HEK293T (cell line): ENCODE results near the gene DNMT1.
A peak's percentile ranks its signal among the peaks of the same experiment; 100 is the strongest.

Experiments
- CTCF ChIA-PET: fragments of 350-600 bp; formaldehyde crosslinking; extraction: SDS; loops from one replicate; lab custom pipeline; 2021; ENCODE audit warnings: antibody characterized with exemption, inconsistent platforms; lab: Yijun Ruan, JAX
- POLR2A ChIA-PET: fragments of 350-600 bp; formaldehyde crosslinking; extraction: SDS; loops from one replicate; lab custom pipeline; 2020; ENCODE audit warnings: antibody characterized with exemption, inconsistent platforms; lab: Yijun Ruan, JAX
- DNase-seq: peaks from one replicate; pipeline ENCODE4 v3.0.0; 2012; ENCODE audit warnings: mixed read lengths; ENCODE audit errors: extremely low spot score
- ARNT ChIP-seq: fragments of 450-650 bp; IDR thresholded peaks from 2 replicates; pipeline ENCODE4 v1.6.1; 2017; ENCODE audit warnings: mild to moderate bottlenecking
- BHLHE40 ChIP-seq: fragments of 450-650 bp; IDR thresholded peaks from 2 replicates; pipeline ENCODE4 v1.6.1; 2016; ENCODE audit warnings: mild to moderate bottlenecking, moderate library complexity, borderline replicate concordance
- CTBP1 ChIP-seq: fragments of 450-650 bp; IDR thresholded peaks from 2 replicates; pipeline ENCODE4 v1.6.1; 2016; ENCODE audit warnings: borderline replicate concordance
- ELF4 ChIP-seq: fragments of 450-650 bp; IDR thresholded peaks from 2 replicates; pipeline ENCODE4 v1.6.1; 2017; ENCODE audit warnings: antibody characterized with exemption
- FOXA1 ChIP-seq: fragments of 450-650 bp; IDR thresholded peaks from 2 replicates; pipeline ENCODE4 v1.6.1; 2016; ENCODE audit warnings: mild to moderate bottlenecking
- FOXK2 ChIP-seq: fragments of 450-650 bp; IDR thresholded peaks from 2 replicates; pipeline ENCODE4 v1.6.1; 2016; ENCODE audit warnings: mild to moderate bottlenecking
- FOXM1 ChIP-seq: fragments of 450-650 bp; IDR thresholded peaks from 2 replicates; pipeline ENCODE4 v1.6.1; 2017; ENCODE audit warnings: mild to moderate bottlenecking, borderline replicate concordance
- HDGF ChIP-seq: fragments of 450-650 bp; IDR thresholded peaks from 2 replicates; pipeline ENCODE4 v1.6.1; 2017; ENCODE audit warnings: antibody characterized with exemption, borderline replicate concordance
- L3MBTL2 ChIP-seq: fragments of 450-650 bp; conservative IDR thresholded peaks from 2 replicates; pipeline ENCODE4 v1.6.1; 2016; ENCODE audit warnings: mild to moderate bottlenecking
- LEF1 ChIP-seq: fragments of 450-650 bp; IDR thresholded peaks from 2 replicates; pipeline ENCODE4 v1.6.1; 2017; ENCODE audit warnings: mild to moderate bottlenecking, borderline replicate concordance
- NFRKB ChIP-seq: fragments of 450-650 bp; IDR thresholded peaks from 2 replicates; pipeline ENCODE4 v1.6.1; 2016; ENCODE audit warnings: mild to moderate bottlenecking, moderate library complexity
- SP1 ChIP-seq: fragments of 450-650 bp; IDR thresholded peaks from 2 replicates; pipeline ENCODE4 v1.6.1; 2017
- SUZ12 ChIP-seq: fragments of 450-650 bp; IDR thresholded peaks from 2 replicates; pipeline ENCODE4 v1.6.1; 2016; ENCODE audit warnings: mild to moderate bottlenecking
- TARDBP ChIP-seq: fragments of 450-650 bp; IDR thresholded peaks from 2 replicates; pipeline ENCODE4 v1.6.1; 2016
- ZNF384 ChIP-seq: fragments of 450-650 bp; IDR thresholded peaks from 2 replicates; pipeline ENCODE4 v1.6.1; 2016
- TF ChIP-seq, protein P1 (sequence below): fragments of 450-650 bp; IDR thresholded peaks from 2 replicates; pipeline ENCODE4 v1.6.1; 2016

DNMT1 gene

DNA sequence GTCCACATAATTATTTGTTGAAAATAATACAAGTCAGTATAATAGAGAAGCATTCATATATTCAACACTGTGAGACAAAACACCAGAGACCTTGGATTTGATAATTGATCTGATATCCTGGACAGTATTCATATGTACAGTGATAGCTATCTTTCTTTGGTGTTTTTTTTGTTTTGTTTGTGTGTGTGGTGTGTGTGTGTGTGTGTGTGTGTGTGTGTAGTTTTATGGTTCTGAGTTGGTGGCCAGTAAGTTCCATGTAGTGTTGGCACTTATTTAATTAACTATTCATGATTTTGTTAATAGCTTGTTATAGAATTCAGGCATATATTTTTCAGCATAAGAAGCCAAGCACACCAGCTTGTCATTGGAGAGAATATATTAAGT lies 90.6 kb downstream of the DNMT1 start:
- DNase-seq, result no peak
- ChIA-PET POLR2A (interaction anchor here (0.8 to 6.5 kb wide), 2 partner anchors 6 to 12 kb away, joined by 5 to 62 read pairs; no protein-coding TSS in a partner anchor), CTCF (interaction anchor here (0.6 kb wide), 1 partner anchor 9 kb away, joined by 3 read pairs; no protein-coding TSS in a partner anchor)
- TF ChIP-seq ELF4, result no peak
- TF ChIP-seq HDGF, result no peak
- TF ChIP-seq CTBP1, result no peak
- no peak for TF ChIP-seq BHLHE40
- no peak for TF ChIP-seq FOXM1
- no peak for TF ChIP-seq ZNF384
- no peak for TF ChIP-seq L3MBTL2
- TF ChIP-seq FOXK2, result no peak
- TF ChIP-seq, protein P1, sequence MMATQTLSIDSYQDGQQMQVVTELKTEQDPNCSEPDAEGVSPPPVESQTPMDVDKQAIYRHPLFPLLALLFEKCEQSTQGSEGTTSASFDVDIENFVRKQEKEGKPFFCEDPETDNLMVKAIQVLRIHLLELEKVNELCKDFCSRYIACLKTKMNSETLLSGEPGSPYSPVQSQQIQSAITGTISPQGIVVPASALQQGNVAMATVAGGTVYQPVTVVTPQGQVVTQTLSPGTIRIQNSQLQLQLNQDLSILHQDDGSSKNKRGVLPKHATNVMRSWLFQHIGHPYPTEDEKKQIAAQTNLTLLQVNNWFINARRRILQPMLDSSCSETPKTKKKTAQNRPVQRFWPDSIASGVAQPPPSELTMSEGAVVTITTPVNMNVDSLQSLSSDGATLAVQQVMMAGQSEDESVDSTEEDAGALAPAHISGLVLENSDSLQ, result no peak
- TF ChIP-seq TARDBP, result no peak
- no peak for TF ChIP-seq LEF1
- TF ChIP-seq SP1, result no peak

DNA sequence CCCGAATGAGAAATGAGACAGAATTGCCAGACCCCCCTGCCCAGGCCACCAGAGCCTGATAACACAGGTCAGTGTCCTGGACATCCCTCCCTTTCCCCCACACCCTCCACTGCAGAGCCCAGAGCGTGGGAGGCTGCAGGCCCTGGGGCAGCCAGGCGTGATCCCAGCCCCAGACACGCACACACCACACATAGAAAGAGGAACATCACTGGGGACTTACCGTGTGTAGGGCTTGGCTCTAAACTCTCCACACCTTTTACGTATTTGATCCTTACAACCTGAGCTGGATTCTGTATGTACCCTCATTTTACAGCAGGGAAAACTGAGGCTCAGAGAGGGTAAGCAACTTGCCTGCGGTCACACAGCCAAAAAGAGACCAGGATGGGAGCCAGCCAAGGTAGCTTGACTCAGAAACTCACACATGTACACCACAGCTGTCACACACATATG lies 91.9 kb downstream of the DNMT1 start:
- ChIA-PET POLR2A (no interaction called here), CTCF (interaction anchor here (1.0 kb wide), 1 partner anchor 11 kb away, joined by 3 read pairs; no protein-coding TSS in a partner anchor)
- no peak for DNase-seq
- no peak for TF ChIP-seq TARDBP
- TF ChIP-seq SP1, result no peak
- no peak for TF ChIP-seq NFRKB
- TF ChIP-seq ELF4, result no peak
- no peak for TF ChIP-seq L3MBTL2
- TF ChIP-seq BHLHE40, result no peak
- no peak for TF ChIP-seq FOXM1
- TF ChIP-seq CTBP1, result no peak
- TF ChIP-seq, protein P1, result no peak
- no peak for TF ChIP-seq ARNT
- no peak for TF ChIP-seq HDGF

DNA sequence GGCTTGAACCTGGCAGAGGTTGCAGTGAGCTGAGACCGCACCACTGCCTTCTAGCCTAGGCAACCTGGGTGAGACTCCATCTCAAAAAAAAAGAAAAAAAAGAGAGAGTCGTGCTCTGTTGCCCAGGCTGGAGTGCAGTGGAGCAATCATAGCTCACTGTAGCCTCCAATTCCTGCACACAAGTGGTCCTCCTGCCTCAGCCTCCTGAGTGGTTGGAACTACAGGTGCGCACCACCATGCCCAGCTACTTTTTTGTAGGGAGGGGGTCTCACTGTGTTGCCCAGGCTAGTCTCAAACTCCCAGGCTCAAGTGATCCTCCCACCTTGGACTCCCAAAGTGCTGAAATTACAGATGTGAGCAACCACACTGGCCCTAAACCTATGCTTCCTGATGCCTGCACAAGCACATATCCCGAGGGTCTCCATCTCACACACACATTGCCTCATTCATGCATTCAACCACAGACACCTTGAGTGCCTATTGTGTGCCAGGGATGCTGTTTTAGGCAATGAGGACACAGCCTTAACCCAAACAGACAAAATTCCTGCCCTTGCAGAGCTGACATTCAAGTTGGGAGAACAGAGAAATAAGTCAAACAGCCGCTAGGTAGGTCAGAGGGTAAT lies 94.5 kb downstream of the DNMT1 start:
- ChIA-PET POLR2A (interaction anchor here (4.4 kb wide), 1 partner anchor 7 kb away, joined by 62 read pairs; the partner anchor contains the start of gene PPAN), CTCF (no interaction called here)
- TF ChIP-seq ARNT, result no peak
- no peak for TF ChIP-seq NFRKB
- TF ChIP-seq FOXA1, result no peak
- DNase-seq, result no peak

DNA sequence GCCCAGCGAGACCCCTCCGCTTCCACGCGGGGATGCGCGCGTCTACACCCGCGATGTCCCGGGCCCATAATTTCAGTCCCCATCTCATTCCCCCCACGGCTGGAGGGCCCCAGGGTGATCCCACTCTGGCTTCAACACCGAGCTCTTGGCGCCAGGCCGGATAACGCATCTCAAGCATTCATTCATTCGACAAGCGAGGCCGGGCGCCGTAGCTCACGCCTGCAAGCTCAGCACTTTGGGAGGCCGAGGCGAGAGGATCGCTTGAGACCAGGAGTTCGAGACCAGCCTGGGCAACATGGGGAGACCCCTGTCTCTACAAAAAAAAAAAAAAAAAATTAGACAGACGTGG lies 98.2 kb downstream of the DNMT1 start:
- DNase-seq, result no peak
- ChIA-PET POLR2A (interaction anchor here (0.8 to 4.4 kb wide), 9 partner anchors 10 to 164 kb away, joined by 3 to 62 read pairs (median 4); partner anchors contain the start of genes EIF3G, P2RY11 and PPAN), CTCF (interaction anchor here (0.5 to 1.4 kb wide), 5 partner anchors 17 to 166 kb away, joined by 3 to 6 read pairs (median 5); no protein-coding TSS in a partner anchor)
- no peak for TF ChIP-seq SP1
- peak; percentile 60 for TF ChIP-seq L3MBTL2
- TF ChIP-seq, protein P1, result no peak
- TF ChIP-seq ZNF384, result 0 out of 2 replicates have a peak, but pooled peaks have one; percentile 5

DNA sequence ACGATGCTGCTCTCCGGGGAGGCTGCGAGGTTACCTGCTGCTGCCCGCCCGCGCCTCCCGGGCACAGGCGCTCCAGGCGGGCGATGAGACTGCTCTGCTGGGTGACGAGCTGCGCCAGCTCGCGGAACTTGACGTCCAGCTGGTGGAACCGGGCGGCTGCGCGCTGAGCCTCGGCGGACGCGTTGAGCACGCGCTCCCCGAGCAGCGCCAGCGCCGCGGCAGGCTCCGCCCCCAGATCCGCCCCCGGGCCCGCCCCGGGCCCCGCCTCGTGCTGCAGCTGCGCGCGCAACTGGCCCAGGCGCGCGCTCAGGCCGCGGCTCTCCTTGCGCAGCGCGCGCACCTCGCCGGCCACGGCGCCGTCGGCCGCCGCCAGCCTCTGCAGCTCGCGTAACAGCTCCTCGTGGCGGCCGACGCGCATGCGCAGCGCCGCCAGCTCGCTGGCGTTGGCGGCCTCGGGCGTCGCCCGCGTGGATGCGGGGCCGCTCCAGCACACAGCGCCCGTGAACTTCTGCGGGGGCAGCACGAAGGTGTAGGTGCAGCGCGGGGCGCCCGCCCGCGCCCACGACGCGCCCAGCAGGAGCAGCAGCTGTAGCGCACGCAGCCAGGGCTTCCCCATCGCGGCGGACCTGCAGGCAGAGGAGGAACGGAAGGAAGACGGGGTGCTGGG lies 98.7 kb downstream of the DNMT1 start:
- ChIA-PET POLR2A (interaction anchor here (0.6 to 4.4 kb wide), 13 partner anchors 11 to 164 kb away, joined by 3 to 62 read pairs (median 4); partner anchors contain the start of genes EIF3G, P2RY11 and PPAN), CTCF (interaction anchor here (1.0 to 1.4 kb wide), 4 partner anchors 18 to 165 kb away, joined by 3 to 6 read pairs (median 4); no protein-coding TSS in a partner anchor)
- DNase-seq, result peak; percentile 98

More for the DNA sequence above, 98.7 kb downstream of the DNMT1 start:
- TF ChIP-seq NFRKB (no peak), ZNF384 (no peak), SUZ12 (no peak), L3MBTL2 (peak; percentile 91)
- TF ChIP-seq, protein P1, result no peak
